Adrenal gland (tissue), 12 donors: ENCODE measurements around the gene EHD4. TPM values are rescaled to one million over a fixed set of nuclear protein-coding genes. Genes with fewer than 3 reads are reported as not detected.

Experiments used
- DNase-seq, 7 donors: peaks; one replicate each; pipeline ENCODE4 v3.0.0-alpha.2; 2019 to 2020
- H3K27ac ChIP-seq, 5 donors: fragments of 200-600 bp; sonication (generic) in 4 of 5; 1 replicate in 3 of 5; 2 replicates in 2 of 5; pipeline versions ENCODE4 v1.5.1 to v1.8.0; 2016 to 2020; ENCODE audit warnings: mild to moderate bottlenecking in 1 of 5
- H3K27me3 ChIP-seq: fragments of 200-600 bp; 2 replicates; pipeline ENCODE4 v1.8.0; 2021
- H3K36me3 ChIP-seq, 2 donors: fragments of 200-600 bp; replicated peaks in 1 of 2; 1 replicate in 1 of 2; 2 replicates in 1 of 2; pipeline versions ENCODE4 v1.5.1 to v1.8.0; 2018 to 2022
- H3K4me1 ChIP-seq, 2 donors: fragments of 200-600 bp; replicated peaks in 1 of 2; 1 replicate in 1 of 2; 2 replicates in 1 of 2; pipeline versions ENCODE4 v1.5.1 to v1.8.0; 2018 to 2021
- H3K4me3 ChIP-seq, 4 donors: fragments of 200-600 bp; sonication (generic) in 3 of 4; one replicate each; pipeline ENCODE4 v1.5.1; 2016 to 2018
- H3K9me3 ChIP-seq, 3 donors: fragments of 200-600 bp; sonication (generic) in 1 of 3; replicated peaks in 1 of 3; 1 replicate in 2 of 3; 2 replicates in 1 of 3; pipeline versions ENCODE4 v1.5.1 to v1.8.0; 2016 to 2021
- POLR2A ChIP-seq, 2 donors: fragments of 450-650 bp; IDR thresholded peaks; one replicate each; pipeline ENCODE4 v1.6.1; 2017; ENCODE audit warnings: antibody characterized with exemption in 2 of 2, mild to moderate bottlenecking in 2 of 2, moderate library complexity in 1 of 2
- WGBS, 4 donors: extraction: QIAGEN DNeasy Blood & Tissue Kit in 2 of 4; methylation state at CpG; one replicate each; pipeline versions ENCODE4 v1.1.5 to v1.1.7; 2013 to 2017; 5-methylcytosine and 5-hydroxymethylcytosine counted together
- intact Hi-C, 2 donors: fragments of 100-400 bp; cut with DNase I; formaldehyde crosslinking; loops; one replicate each; pipeline versions ENCODE4 v1.14.1 to v1.15.0; 2022 to 2023
- polyA plus RNA-seq, 3 donors: library from polyadenylated mRNA; stranded (reverse); fragments of 200-250 nt in 2 of 3; fragments of 350-450 nt in 1 of 3; fragmentation: Illumina TruSeq in 1 of 3; extraction: RNeasy Lipid Tissue Mini Kit (QIAGEN cat#74804) in 1 of 3; gene quantifications; one replicate each; pipeline ENCODE4 v1.2.3, GENCODE V29; 2013 to 2014
- total RNA-seq, 9 donors: library from RNA; depleted of rRNA in 4 of 9; stranded (reverse); fragments of >200 nt in 4 of 9; fragments of 120-200 nt in 1 of 9; fragmentation: NEBNext Ultra II Directional in 1 of 9; extraction: Animal tissue kit (Norgen Biotek cat#: 25700) in 1 of 9; gene quantifications; one replicate each; pipeline versions ENCODE4 v1.1.0 to v1.2.4, GENCODE V29; 2013 to 2023
- TF ChIP-seq, protein P1 (sequence below), 6 experiments: fragments of 450-650 bp in 4 of 6; fragments of 200-600 bp in 2 of 6; sonication (generic) in 1 of 6; IDR thresholded peaks; 1 replicate in 5 of 6; 2 replicates in 1 of 6; pipeline versions ENCODE4 v1.5.1 to v1.8.0; 2016 to 2021; ENCODE audit warnings: antibody characterized with exemption in 6 of 6, mild to moderate bottlenecking in 2 of 6, moderate library complexity in 1 of 6
- donor health status: healthy with polysubstance abuse.
- donor health status: Bipolar disorder and iron deficiency.
- donor health status: DM: yes; HTN: yes; CAD: no.
- donor health status: DM: no; HTN: no; CAD: no.
- donor health status: DM: no; HTN: no; CAD: no.
- donor health status: DM: yes; HTN: yes; CAD: no.

EHD4 gene
- total and polyA plus RNA-seq, 12 donors = 2.0 to 17.0 (median 11.5) TPM

DNA sequence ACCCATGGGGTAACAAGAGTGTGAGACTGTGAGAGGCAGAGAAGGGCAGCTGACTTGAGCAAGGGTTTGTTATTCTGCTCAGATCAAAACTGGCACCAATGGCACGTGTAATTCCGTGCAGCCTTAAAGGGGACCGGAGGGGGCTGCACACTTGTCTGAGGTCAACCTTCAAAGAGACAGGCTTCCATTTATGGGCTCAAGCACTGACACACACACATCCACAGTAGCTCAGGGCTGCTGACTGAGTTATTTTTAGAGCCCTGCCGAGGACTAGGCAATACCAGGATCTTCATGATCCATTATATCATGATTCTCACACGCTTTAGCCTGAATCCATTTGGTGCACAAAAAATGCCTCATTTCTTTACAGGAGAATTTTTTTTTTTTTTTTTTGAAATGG lies 57.9 kb downstream of the EHD4 start:
- WGBS, 4 donors = 68 to 76% (median 71%) methylated on average over 5 of the region's 5 CpGs
- intact Hi-C loops = no loop called here
- Histone ChIP-seq H3K27ac (no peak overlapping the region), H3K36me3 (peaks cover 0 to 14% of the 10 kb centered on the region in 2 donors), H3K4me1 (peaks cover 3 to 36% of the 10 kb centered on the region in 2 donors), H3K27me3 (no peaks in the 10 kb centered on the region), H3K9me3 (no peaks in the 10 kb centered on the region), H3K4me3 (no peak overlapping the region)
- no peak for TF ChIP-seq POLR2A (IDR thresholded peaks at IDR 0.05)
- no peak for DNase-seq

DNA sequence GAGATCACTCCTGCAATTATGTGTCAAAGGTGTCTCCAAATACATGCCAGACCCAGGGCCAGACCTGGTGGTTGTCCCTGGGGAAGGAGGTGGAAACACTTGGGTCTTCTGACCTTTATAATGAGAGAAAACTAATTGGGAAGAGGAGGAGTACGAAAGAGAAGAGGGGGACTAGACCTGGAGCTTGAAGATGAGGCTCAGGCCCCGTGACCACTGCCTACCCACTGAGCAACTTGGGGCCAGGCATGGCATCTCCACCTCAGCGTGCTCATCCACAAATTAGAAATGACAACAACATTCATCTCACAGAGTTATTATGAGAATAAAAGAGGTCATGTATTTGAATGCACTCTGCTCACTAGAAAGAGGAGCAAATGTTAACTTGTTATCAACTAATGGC lies 59.1 kb downstream of the EHD4 start:
- Histone ChIP-seq H3K4me3 (no peak overlapping the region), H3K4me1 (peaks cover 3 to 34% of the 10 kb centered on the region in 2 donors), H3K27ac (no peak overlapping the region), H3K36me3 (peaks cover 0 to 12% of the 10 kb centered on the region in 2 donors), H3K9me3 (no peaks in the 10 kb centered on the region), H3K27me3 (no peaks in the 10 kb centered on the region)
- DNase-seq = no peak
- no peak for TF ChIP-seq POLR2A (IDR thresholded peaks at IDR 0.05)
- TF ChIP-seq, protein P1, sequence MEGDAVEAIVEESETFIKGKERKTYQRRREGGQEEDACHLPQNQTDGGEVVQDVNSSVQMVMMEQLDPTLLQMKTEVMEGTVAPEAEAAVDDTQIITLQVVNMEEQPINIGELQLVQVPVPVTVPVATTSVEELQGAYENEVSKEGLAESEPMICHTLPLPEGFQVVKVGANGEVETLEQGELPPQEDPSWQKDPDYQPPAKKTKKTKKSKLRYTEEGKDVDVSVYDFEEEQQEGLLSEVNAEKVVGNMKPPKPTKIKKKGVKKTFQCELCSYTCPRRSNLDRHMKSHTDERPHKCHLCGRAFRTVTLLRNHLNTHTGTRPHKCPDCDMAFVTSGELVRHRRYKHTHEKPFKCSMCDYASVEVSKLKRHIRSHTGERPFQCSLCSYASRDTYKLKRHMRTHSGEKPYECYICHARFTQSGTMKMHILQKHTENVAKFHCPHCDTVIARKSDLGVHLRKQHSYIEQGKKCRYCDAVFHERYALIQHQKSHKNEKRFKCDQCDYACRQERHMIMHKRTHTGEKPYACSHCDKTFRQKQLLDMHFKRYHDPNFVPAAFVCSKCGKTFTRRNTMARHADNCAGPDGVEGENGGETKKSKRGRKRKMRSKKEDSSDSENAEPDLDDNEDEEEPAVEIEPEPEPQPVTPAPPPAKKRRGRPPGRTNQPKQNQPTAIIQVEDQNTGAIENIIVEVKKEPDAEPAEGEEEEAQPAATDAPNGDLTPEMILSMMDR (IDR thresholded peaks at IDR 0.05) = no peak
- 78 to 96% (median 88%) methylated on average over 3 of the region's 3 CpGs for WGBS, 4 donors
- intact Hi-C loops = no loop called here

DNA sequence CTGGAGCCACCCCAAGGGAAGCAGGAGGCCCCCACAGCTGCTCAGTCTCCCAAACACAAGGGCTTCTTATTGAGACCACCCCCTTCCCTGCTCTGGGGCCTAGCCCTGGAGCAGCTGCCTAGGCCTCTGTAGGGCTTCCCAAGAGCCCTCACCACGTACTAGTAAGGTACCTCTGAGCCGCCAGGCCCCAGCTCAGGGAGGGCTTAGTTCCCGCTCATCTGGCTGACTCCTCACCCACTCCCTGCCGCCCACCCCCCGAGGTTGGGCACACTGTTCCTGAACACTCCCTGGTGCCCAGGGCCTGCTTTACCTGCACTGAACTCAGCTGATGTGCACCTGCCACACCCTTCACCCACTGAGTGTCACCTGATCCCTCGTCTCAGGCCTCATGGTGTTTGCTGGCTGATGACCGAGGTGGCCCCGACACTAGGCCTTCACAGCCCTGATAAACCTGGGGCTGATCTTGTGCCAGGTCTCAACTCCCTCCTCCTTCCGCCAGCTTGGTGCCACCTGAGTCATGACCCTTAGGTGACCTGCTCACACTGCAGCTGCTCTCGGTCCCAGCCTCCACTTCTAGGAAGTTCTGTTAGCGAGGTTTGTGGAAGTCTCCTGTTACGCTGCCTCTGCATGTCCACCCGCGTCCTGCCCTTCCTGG lies 60.5 kb downstream of the EHD4 start:
- WGBS, 4 donors = 90 to 93% (median 92%) methylated on average over 11 to 14 of the region's 14 CpGs
- Histone ChIP-seq H3K27ac (no peak overlapping the region), H3K9me3 (no peaks in the 10 kb centered on the region), H3K36me3 (peaks cover 0 to 12% of the 10 kb centered on the region in 2 donors), H3K4me1 (peaks cover 3 to 20% of the 10 kb centered on the region in 2 donors), H3K27me3 (no peaks in the 10 kb centered on the region), H3K4me3 (no peak overlapping the region)
- no peak for DNase-seq
- TF ChIP-seq, protein P1 (IDR thresholded peaks at IDR 0.05) = no peak
- TF ChIP-seq POLR2A (IDR thresholded peaks at IDR 0.05) = no peak
- intact Hi-C loops = no loop called here

DNA sequence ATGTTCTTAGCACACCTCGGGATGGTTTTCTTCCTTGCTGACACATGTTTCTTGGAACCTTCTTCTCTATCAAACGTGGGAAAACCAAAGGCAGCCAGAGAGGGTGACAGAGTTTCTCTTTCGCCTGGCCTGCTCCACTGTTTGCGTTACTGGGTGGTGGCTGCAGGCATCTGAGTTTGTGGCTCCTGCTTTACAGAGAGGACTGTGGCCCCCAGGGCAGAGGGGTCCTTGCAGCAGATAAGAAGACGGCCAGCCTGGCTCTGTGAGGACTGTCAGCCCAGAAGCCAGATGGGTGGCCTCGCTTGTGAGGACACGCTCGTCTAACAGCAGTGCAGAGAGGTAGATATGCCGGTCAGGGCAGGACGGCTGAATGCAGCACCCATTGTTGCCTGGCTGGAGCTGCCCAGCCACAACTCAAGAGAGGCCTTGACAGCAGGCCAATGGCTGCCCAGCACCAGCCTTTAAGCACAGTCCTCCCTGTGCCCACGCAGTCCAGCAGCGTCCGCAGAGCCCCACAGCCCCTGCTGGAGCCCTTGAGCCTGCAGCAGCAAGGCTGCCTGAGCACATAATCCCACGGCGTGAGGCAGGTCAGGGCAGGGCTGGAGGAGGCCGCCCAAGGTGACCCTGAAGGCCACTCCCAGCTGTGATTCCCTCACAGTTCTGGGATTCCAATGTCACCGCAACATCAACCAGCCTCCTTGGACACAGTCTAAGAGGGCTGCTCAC lies 63.5 kb downstream of the EHD4 start:
- Histone ChIP-seq H3K4me1 (peaks cover 3 to 8% of the 10 kb centered on the region in 2 donors), H3K36me3 (peaks cover 0 to 15% of the 10 kb centered on the region in 2 donors)
- intact Hi-C loops = no loop called here

More for the DNA sequence above, 63.5 kb downstream of the EHD4 start:
- TF ChIP-seq, protein P1 (IDR thresholded peaks at IDR 0.05) = no peak
- TF ChIP-seq POLR2A (IDR thresholded peaks at IDR 0.05) = no peak
- Histone ChIP-seq H3K27ac (no peak overlapping the region), H3K27me3 (no peaks in the 10 kb centered on the region), H3K9me3 (no peaks in the 10 kb centered on the region), H3K4me3 (no peak overlapping the region)
- no peak for DNase-seq
- WGBS, 4 donors = 70 to 77% (median 72%) methylated on average over 6 to 17 of the region's 17 CpGs
